ENCODE results near the gene WNT7A. TPM values are rescaled to one million over a fixed set of nuclear protein-coding genes. Genes with fewer than 3 reads are reported as not detected.

Gene WNT7A
- total RNA-seq, 1 donor from 2014 or later = not detected

DNA sequence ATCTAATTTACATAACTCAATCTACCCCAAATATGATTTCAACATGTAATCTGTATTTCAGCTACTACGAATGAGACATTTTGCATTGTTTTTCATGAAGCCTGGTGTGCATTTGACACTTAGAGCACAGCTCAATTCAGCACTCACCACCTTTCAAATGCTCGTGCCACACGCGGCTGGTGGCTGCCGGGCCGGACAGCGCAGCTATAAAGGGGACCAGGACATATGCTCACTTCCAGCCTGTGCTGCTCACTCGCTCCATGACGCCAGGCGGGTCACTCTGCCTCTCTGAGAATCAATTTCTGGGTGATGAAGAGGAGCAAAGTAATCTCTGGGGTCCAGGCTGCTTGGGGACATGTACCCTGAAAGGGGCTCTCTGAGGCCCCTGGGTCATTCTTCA lies 93.1 kb downstream of the WNT7A start:
- Mint-ChIP-seq H3K27me3 (ENCODE audit: unreplicated experiment) (peaks cover 9% of the 10 kb centered on the region), H3K9me3 (ENCODE audit: unreplicated experiment) (no peaks in the 10 kb centered on the region), H3K4me3 (ENCODE audit: unreplicated experiment) (no peak overlapping the region), H3K27ac (ENCODE audit: unreplicated experiment) (no peak overlapping the region), H3K36me3 (ENCODE audit: unreplicated experiment) (no peaks in the 10 kb centered on the region), H3K4me1 (ENCODE audit: unreplicated experiment) (no peaks in the 10 kb centered on the region)
- TF ChIP-seq, protein P1, sequence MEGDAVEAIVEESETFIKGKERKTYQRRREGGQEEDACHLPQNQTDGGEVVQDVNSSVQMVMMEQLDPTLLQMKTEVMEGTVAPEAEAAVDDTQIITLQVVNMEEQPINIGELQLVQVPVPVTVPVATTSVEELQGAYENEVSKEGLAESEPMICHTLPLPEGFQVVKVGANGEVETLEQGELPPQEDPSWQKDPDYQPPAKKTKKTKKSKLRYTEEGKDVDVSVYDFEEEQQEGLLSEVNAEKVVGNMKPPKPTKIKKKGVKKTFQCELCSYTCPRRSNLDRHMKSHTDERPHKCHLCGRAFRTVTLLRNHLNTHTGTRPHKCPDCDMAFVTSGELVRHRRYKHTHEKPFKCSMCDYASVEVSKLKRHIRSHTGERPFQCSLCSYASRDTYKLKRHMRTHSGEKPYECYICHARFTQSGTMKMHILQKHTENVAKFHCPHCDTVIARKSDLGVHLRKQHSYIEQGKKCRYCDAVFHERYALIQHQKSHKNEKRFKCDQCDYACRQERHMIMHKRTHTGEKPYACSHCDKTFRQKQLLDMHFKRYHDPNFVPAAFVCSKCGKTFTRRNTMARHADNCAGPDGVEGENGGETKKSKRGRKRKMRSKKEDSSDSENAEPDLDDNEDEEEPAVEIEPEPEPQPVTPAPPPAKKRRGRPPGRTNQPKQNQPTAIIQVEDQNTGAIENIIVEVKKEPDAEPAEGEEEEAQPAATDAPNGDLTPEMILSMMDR (IDR thresholded peaks at IDR 0.05) = no peak
- DNase-seq (ENCODE audit: extremely low spot score, unreplicated experiment) = no peak

DNA sequence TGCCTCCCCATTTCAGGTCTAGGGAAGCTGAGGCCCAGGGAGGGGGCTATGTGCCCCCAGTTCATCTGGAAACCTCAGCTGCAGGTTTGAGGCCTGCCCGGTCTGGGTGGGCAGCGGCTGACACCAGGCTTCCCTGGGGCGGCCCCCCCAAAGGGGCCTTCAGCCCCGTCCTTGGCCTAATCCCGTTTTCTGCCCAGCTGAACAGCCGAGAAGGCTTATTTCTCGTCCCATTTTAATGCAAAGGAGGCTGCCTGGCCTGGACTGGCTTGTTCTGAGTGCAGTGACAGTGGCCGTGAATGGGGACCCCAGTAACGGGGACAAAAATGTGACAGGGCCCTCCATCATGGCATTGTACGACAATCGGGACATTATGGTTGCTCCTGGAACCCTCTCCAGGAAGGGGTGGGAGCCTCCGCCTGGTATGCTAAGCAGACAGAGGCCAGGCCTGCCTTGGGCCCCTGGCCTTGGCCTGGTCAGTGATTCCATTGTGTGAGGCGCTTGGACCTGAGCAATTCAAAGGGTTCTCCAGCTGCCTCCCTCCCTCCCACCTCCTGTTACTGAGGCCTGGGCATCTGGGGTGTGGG lies 93.9 kb downstream of the WNT7A start:
- no peak for DNase-seq (ENCODE audit: extremely low spot score, unreplicated experiment)
- H3K27ac Mint-ChIP-seq (ENCODE audit: unreplicated experiment) = no peak overlapping the region
- H3K4me1 Mint-ChIP-seq (ENCODE audit: unreplicated experiment) = no peaks in the 10 kb centered on the region
- H3K4me3 Mint-ChIP-seq (ENCODE audit: unreplicated experiment) = no peak overlapping the region
- TF ChIP-seq, protein P1 (IDR thresholded peaks at IDR 0.05) = no peak
- H3K27me3 Mint-ChIP-seq (ENCODE audit: unreplicated experiment) = peaks cover 10% of the 10 kb centered on the region
- H3K36me3 Mint-ChIP-seq (ENCODE audit: unreplicated experiment) = no peaks in the 10 kb centered on the region
- H3K9me3 Mint-ChIP-seq (ENCODE audit: unreplicated experiment) = no peaks in the 10 kb centered on the region

DNA sequence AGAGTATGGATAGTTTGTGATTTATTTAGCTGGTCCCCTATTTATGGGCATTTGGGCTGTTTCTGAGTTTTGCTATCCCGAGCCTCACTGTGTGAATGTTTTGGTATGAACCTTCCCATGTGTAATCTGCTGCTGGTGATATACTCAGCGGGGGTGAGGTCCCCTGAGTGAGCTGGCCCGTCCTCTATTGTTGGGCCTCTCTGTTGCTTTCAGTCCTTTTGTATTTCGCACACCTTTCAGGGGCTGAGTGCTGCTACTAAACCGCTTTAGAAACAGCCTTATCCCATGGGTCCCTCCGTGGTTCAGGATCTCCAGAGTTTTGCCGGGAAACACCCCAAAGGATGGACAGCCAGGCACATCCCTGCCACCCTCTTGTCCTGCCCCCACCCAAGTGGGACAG lies 94.5 kb downstream of the WNT7A start:
- no peak overlapping the region for H3K4me3 Mint-ChIP-seq (ENCODE audit: unreplicated experiment)
- no peak for DNase-seq (ENCODE audit: extremely low spot score, unreplicated experiment)
- no peaks in the 10 kb centered on the region for H3K36me3 Mint-ChIP-seq (ENCODE audit: unreplicated experiment)
- TF ChIP-seq, protein P1 (IDR thresholded peaks at IDR 0.05) = no peak
- H3K9me3 Mint-ChIP-seq (ENCODE audit: unreplicated experiment) = no peaks in the 10 kb centered on the region
- peaks cover 7% of the 10 kb centered on the region for H3K27me3 Mint-ChIP-seq (ENCODE audit: unreplicated experiment)
- no peaks in the 10 kb centered on the region for H3K4me1 Mint-ChIP-seq (ENCODE audit: unreplicated experiment)
- no peak overlapping the region for H3K27ac Mint-ChIP-seq (ENCODE audit: unreplicated experiment)

DNA sequence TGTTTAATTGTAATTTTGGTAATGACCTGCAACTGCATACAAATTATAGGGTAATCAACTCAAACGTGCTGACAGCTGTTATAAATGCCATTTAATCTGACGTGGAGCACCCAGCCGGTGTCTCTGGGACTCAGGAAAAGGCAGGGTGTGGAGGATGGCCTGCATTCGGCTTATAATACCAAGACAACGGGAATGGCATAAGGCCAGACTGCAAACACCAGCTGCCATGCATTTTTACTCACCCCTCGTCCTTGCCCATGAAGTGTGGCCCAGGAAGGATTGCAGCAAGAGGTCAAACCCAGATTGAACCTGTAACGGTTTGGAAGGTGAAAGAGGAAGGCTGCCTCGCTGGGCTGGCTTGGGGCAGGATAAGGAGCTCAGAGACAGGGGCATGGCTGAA lies 96.4 kb downstream of the WNT7A start:
- peaks cover 7% of the 10 kb centered on the region for H3K27me3 Mint-ChIP-seq (ENCODE audit: unreplicated experiment)
- no peak overlapping the region for H3K4me3 Mint-ChIP-seq (ENCODE audit: unreplicated experiment)
- no peak overlapping the region for H3K27ac Mint-ChIP-seq (ENCODE audit: unreplicated experiment)
- no peaks in the 10 kb centered on the region for H3K36me3 Mint-ChIP-seq (ENCODE audit: unreplicated experiment)
- no peak for DNase-seq (ENCODE audit: extremely low spot score, unreplicated experiment)
- TF ChIP-seq, protein P1 (IDR thresholded peaks at IDR 0.05) = no peak
- no peaks in the 10 kb centered on the region for H3K4me1 Mint-ChIP-seq (ENCODE audit: unreplicated experiment)
- no peaks in the 10 kb centered on the region for H3K9me3 Mint-ChIP-seq (ENCODE audit: unreplicated experiment)

DNA sequence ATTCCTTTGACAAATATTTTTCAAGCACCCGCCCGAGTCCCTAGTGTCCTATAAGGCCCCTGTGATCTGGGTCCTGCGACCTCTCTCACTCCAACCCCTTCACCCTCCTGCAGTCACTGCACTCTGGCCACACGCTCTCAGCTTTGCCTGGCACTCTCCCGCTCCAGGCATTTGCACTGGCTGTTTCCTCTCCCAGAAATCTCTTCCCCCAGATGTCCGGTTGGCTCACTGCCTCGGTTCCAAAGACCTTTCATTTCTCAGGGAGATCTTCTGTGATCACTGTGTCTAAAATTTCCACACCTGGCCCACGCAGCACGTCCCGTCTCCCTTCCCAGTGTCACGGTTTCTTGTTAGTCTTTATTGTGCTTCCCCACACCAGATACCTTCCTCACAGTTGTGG lies 97.4 kb downstream of the WNT7A start:
- no peak for DNase-seq (ENCODE audit: extremely low spot score, unreplicated experiment)
- H3K4me3 Mint-ChIP-seq (ENCODE audit: unreplicated experiment) = no peak overlapping the region
- H3K36me3 Mint-ChIP-seq (ENCODE audit: unreplicated experiment) = no peaks in the 10 kb centered on the region
- peaks cover 7% of the 10 kb centered on the region for H3K27me3 Mint-ChIP-seq (ENCODE audit: unreplicated experiment)
- H3K27ac Mint-ChIP-seq (ENCODE audit: unreplicated experiment) = no peak overlapping the region
- no peaks in the 10 kb centered on the region for H3K4me1 Mint-ChIP-seq (ENCODE audit: unreplicated experiment)
- TF ChIP-seq, protein P1 (IDR thresholded peaks at IDR 0.05) = no peak
- H3K9me3 Mint-ChIP-seq (ENCODE audit: unreplicated experiment) = no peaks in the 10 kb centered on the region
